ENCODE data around the gene CHST15. TPM values are rescaled to one million over a fixed set of nuclear protein-coding genes. Genes with fewer than 3 reads are reported as not detected.

The CHST15 gene
- total and polyA plus RNA-seq, 2 of the 8 experiments (the other 6 are each of a cell fraction or from before 2014, with no cell fraction given), result 8.8 to 9.1 TPM

DNA sequence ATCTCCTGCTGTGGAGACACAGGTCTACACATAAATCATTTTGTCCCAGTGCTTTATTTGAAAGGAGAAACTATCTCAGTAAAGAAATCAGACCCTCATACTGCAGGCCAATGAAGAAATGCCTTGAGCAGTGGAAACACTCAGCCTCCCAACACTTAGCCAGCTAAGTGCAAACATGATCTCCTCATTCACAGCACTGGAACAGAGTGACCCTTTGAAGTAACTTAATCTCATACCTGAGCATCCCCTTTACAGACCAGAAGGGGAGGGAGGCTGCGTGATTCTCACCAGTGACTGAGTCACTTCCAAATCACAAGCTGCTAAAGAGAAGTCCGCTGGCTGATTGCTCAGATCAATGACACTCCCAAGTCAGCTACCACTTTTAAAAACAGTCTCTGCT lies 4.5 kb downstream of the CHST15 start (continued):
- no peak for TF ChIP-seq HDAC2 (IDR thresholded peaks at IDR 0.05; ENCODE audit: borderline replicate concordance in 1 of 2, low read depth in 2 of 2, low read length in 2 of 2)
- no peak for TF ChIP-seq RNF2 (IDR thresholded peaks at IDR 0.05; ENCODE audit: borderline replicate concordance, low read depth, low read length, missing control alignments, poor library complexity, severe bottlenecking)
- TF ChIP-seq RXRA (IDR thresholded peaks at IDR 0.05; ENCODE audit: insufficient read depth, low read depth, low read length), result no peak
- no peak for TF ChIP-seq SAP30 (IDR thresholded peaks at IDR 0.05; ENCODE audit: insufficient read depth, insufficient replicate concordance, low read length)
- no peak for TF ChIP-seq TAF7 (optimal IDR thresholded peaks at IDR 0.05; ENCODE audit: borderline replicate concordance, low read depth, low read length)
